NCI-H2196 (cell line): ENCODE results near the gene GNA12.
A peak's percentile ranks its signal among the peaks of the same experiment; 100 is the strongest.

ENCODE experiments used
- DNase-seq: peaks from one replicate; lab custom pipeline; 2025; ENCODE audit not compliant: unreplicated experiment; lab: John Stamatoyannopoulos, UW

GNA12 gene, protein sequence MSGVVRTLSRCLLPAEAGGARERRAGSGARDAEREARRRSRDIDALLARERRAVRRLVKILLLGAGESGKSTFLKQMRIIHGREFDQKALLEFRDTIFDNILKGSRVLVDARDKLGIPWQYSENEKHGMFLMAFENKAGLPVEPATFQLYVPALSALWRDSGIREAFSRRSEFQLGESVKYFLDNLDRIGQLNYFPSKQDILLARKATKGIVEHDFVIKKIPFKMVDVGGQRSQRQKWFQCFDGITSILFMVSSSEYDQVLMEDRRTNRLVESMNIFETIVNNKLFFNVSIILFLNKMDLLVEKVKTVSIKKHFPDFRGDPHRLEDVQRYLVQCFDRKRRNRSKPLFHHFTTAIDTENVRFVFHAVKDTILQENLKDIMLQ

DNA sequence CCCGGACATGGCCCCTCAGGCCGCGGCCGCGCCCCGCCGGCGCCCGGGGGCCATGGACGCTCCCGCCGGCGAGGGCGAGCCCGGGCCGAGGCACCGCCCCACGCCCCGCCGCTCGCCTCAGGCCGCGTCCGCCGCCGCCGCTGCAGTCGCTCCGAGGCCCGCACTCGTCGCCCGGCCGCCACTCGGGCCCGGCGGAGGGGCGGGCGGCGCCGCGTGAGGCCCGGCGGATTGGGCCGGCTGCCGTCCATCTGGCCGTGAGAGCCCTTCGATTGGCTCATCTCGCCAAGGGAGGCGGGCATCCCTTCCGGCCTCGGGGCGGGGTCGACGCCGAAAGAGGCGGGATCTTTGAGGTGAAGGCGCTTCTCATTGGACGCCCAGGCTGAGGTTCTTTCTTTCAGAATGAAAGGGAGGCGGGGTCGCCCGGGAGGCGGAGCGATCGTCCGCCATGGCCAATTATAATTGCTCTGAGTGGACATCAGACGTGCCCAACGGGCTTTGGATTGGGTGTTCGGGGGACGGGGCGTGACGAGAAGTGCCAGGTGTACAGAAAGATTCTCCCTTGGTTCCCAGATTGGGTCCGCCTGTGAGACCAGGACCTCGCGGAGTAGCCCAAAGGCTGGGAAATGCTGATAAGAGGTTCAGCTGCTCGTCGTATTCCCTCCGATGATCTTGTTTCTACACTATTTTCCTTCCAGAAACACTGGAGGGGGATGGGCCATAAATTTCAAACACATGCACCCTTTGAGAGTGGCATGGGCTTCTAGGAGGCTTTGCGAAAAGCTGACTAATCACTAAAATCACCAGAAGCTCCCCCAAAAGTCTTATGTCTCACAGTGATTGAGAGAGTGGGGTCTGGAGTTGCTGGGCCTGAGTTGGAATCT is at the start of gene GNA12:
TSS of gene GNA12 (minus strand) at position 156 of the 881 bp plus-strand sequence. CDS start at position 9, 147 bp downstream.
- DNase-seq: peak; percentile 99

- no peak for DNase-seq
Measured at GRCh38 chr7:2893411-2893861, 49.3 kb upstream of the GNA12 start.

GRCh38 chr7:2892549-2892948 is 48.4 kb upstream of the GNA12 start:
- peak; percentile 18 for DNase-seq

GRCh38 chr7:2887816-2888215 is 43.7 kb upstream of the GNA12 start:
- DNase-seq: no peak

GRCh38 chr7:2886900-2887299 is 42.8 kb upstream of the GNA12 start:
- peak; percentile 62 for DNase-seq

GRCh38 chr7:2886391-2886790 is 42.3 kb upstream of the GNA12 start:
- no peak for DNase-seq

GRCh38 chr7:2884161-2884560 is 40.1 kb upstream of the GNA12 start:
- DNase-seq: no peak

GRCh38 chr7:2883101-2883500 is 39.0 kb upstream of the GNA12 start:
- DNase-seq: no peak

DNA sequence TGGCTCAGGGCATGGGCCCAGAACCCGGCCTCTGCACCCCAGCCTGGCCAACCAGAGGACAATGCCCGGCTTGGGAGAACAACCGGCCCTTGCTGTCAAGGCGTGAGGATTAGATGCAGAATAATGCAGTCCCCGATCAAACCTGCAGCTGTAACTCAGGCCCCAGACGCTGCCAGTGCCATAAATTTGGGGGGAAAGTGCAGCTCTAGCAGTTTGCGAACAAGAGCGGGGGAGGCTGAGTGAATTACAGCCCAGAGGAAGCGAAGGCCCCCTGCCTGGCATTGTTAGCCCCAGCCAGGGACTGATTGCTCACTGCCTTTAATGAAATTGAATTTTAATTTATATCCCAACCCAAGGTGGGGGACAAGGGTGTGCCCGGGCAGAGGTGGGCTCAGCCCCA is 38.0 kb upstream of the GNA12 start:
- DNase-seq: no peak

GRCh38 chr7:2880874-2881533 is 36.9 kb upstream of the GNA12 start:
- DNase-seq: no peak

DNA sequence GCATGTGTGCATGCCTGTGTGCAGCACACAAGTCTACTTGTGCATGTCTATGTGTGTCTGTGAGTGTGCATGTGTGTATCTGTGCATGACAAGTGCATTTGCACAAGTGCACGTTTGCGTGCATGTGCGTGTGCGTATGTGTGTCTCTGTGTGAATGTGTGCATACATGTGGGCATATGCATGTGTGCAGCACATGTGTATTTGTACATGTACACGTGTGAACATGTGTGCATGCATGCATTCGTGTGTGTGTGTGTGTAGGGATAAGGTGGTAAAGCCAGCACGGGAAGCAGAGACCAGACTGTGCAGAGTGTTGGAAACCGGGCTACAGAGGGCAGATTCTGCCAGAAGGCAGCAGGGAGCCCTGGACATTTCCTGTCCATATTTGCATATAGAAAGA is 35.9 kb upstream of the GNA12 start:
- no peak for DNase-seq

- DNase-seq: no peak
Measured at GRCh38 chr7:2879354-2879753, 35.2 kb upstream of the GNA12 start.

- no peak for DNase-seq
Measured at GRCh38 chr7:2878306-2878705, 34.2 kb upstream of the GNA12 start.

GRCh38 chr7:2876031-2876731 is 32.1 kb upstream of the GNA12 start:
- no peak for DNase-seq

DNA sequence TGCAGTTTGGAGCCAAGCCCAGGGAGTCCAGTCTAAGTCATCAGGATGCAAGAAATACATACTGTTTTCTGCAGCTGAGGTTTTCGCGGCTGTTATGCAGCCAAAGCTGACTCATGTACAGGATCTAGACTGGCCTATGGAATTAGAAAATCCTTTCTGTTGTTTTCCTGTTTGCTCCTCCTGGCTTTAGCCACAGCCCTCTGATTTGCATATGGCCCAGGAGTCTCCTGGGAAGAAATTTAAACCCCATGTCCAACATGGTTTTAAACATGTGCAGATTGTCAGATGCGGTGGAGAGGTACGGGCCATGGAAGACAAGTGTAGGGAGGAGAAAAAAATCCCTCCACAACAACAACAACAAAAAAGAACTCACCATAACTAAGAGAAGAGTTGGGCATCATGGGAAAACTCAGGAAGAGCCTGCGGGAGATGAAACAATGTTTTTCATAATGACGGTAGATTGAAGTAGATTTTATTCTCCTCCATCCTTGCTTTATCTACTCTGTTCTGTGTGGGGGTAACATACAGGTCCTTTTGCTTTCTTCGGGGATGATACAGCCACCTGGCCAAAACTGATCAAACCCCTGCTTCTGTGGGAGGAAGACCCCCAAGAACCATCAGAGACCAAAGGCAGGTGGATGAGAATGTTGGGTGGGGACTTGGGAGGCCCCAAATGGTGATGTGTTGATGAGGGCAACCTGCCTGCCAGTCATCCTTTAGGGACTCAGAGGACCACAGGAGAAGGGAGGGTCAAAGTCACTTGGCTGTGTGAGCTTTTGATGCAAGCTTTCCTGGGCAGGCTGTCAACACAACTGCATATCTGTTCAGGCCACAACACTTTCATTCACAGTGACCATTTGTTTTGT is 29.8 kb upstream of the GNA12 start:
- no peak for DNase-seq

- no peak for DNase-seq
Measured at GRCh38 chr7:2873146-2873545, 29.0 kb upstream of the GNA12 start.

- DNase-seq: no peak
Measured at GRCh38 chr7:2872296-2872874, 28.3 kb upstream of the GNA12 start.

DNA sequence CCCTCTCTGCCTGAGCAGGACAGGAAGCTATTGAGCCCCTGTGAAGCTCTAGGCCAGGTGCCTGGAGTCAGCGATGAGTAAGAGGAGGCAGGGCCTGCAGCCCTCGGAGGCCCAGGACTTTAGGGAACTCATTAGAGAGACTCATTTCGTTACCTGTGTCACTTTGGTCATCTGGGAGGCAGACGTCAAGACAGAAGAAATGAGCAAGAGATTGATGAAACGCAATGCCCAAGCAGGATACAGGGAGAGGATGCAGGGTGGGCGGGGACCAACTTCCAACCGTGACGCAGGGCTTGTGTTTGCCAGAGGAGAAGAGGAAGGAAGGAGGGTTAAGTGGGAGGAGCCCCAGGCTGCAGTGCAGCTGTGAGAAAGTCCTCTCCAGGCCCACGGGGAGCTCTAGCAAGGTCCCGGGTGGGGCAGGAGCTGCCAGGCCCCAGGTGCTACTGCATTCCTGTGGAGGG is 26.4 kb upstream of the GNA12 start:
- peak; percentile 10 for DNase-seq

DNA sequence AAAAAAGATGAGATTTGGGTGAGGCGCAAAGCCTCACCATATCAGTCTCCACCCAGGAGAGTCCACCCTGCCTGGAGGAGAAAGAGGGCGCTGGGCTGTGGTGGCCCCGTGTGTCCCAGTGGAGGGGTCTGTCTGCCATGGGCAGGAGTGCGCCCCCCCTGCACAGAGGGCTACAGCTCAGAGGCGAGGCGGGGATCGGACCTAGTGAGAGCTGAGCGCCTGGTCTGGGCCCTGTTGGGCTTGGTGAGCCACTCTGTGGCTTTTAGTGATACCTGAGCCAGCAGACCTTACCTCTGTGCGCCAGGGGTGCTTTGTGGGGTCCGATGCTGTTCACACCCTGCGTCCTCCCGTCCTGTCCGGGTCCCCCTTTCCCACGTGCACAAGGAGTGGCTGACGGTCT is 25.9 kb upstream of the GNA12 start:
- DNase-seq: no peak
